ENCODE data around the gene AUTS2. TPM values are rescaled to one million over a fixed set of nuclear protein-coding genes. Genes with fewer than 3 reads are reported as not detected.
"Not testable (repeated sequence)": the region's sequence is repeated elsewhere in the genome, so short reads cannot be mapped to it uniquely, and the experiment has no call there.

The AUTS2 gene
- total and polyA plus RNA-seq, 10 donors: 6.1 to 54.8 (median 29.1) TPM

GRCh38 chr7:70591643-70592042, 993.4 kb downstream of the AUTS2 start:
- DNase-seq: no peak
- no peaks in the 10 kb centered on the region for H3K36me3 ChIP-seq
- no peaks in the 10 kb centered on the region for H3K9me3 ChIP-seq
- no peak overlapping the region for H3K27ac ChIP-seq
- H3K27me3 ChIP-seq (replicated peaks in 1 of 7): peaks cover 0 to 29% (median 16%) of the 10 kb centered on the region in 7 donors
- TF ChIP-seq POLR2AphosphoS5 (IDR thresholded peaks at IDR 0.05) (no peak), POLR2A (IDR thresholded peaks at IDR 0.05) (no peak)
- TF ChIP-seq, protein P1, sequence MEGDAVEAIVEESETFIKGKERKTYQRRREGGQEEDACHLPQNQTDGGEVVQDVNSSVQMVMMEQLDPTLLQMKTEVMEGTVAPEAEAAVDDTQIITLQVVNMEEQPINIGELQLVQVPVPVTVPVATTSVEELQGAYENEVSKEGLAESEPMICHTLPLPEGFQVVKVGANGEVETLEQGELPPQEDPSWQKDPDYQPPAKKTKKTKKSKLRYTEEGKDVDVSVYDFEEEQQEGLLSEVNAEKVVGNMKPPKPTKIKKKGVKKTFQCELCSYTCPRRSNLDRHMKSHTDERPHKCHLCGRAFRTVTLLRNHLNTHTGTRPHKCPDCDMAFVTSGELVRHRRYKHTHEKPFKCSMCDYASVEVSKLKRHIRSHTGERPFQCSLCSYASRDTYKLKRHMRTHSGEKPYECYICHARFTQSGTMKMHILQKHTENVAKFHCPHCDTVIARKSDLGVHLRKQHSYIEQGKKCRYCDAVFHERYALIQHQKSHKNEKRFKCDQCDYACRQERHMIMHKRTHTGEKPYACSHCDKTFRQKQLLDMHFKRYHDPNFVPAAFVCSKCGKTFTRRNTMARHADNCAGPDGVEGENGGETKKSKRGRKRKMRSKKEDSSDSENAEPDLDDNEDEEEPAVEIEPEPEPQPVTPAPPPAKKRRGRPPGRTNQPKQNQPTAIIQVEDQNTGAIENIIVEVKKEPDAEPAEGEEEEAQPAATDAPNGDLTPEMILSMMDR (IDR thresholded peaks at IDR 0.05 in 8 of 11, conservative IDR thresholded peaks at IDR 0.05 in 3 of 11): no peak
- H3K4me1 ChIP-seq: peaks cover 4 to 18% (median 11%) of the 10 kb centered on the region in 6 donors
- 93 to 97% (median 96%) methylated on average over 8 of the region's 8 CpGs for WGBS, 5 donors
- no peak overlapping the region for H3K4me3 ChIP-seq
- intact Hi-C loops (cut with DNase I; ENCODE audit: low total_unique reads): no loop called here

GRCh38 chr7:70592171-70592570, 993.9 kb downstream of the AUTS2 start:
- Histone ChIP-seq H3K4me3 (no peak overlapping the region), H3K9me3 (no peaks in the 10 kb centered on the region), H3K36me3 (no peaks in the 10 kb centered on the region), H3K27me3 (replicated peaks in 1 of 7) (peaks cover 0 to 34% (median 16%) of the 10 kb centered on the region in 7 donors), H3K4me1 (peaks cover 4 to 19% (median 11%) of the 10 kb centered on the region in 6 donors), H3K27ac (no peak overlapping the region)
- intact Hi-C loops (cut with DNase I; ENCODE audit: low total_unique reads): no loop called here
- 71 to 98% (median 96%) methylated on average over 4 of the region's 4 CpGs for WGBS, 5 donors
- no peak for DNase-seq
- no peak for TF ChIP-seq POLR2AphosphoS5 (IDR thresholded peaks at IDR 0.05)
- TF ChIP-seq POLR2A (IDR thresholded peaks at IDR 0.05): no peak
- TF ChIP-seq, protein P1 (IDR thresholded peaks at IDR 0.05 in 8 of 11, conservative IDR thresholded peaks at IDR 0.05 in 3 of 11): no peak

- no peak for DNase-seq
- H3K9me3 ChIP-seq: no peaks in the 10 kb centered on the region
Observed at GRCh38 chr7:70594170-70594569, 995.9 kb downstream of the AUTS2 start.

GRCh38 chr7:70594885-70595284, 996.6 kb downstream of the AUTS2 start:
- H3K27ac ChIP-seq; DNase-seq; H3K36me3 ChIP-seq; intact Hi-C loops (cut with DNase I; ENCODE audit: low total_unique reads); H3K4me3 ChIP-seq; H3K9me3 ChIP-seq: not testable (repeated sequence)
- WGBS, 5 donors: 75 to 91% (median 88%) methylated on average over 7 of the region's 7 CpGs
- Histone ChIP-seq H3K27me3 (replicated peaks in 1 of 7) (peaks cover 0 to 41% (median 16%) of the 10 kb centered on the region in 7 donors), H3K4me1 (peaks cover 4 to 19% (median 11%) of the 10 kb centered on the region in 6 donors)

More at GRCh38 chr7:70594170-70594569, 995.9 kb downstream of the AUTS2 start:
- intact Hi-C loops (cut with DNase I; ENCODE audit: low total_unique reads): no loop called here
- Histone ChIP-seq H3K27ac (no peak overlapping the region), H3K36me3 (no peaks in the 10 kb centered on the region), H3K4me1 (peaks cover 4 to 19% (median 11%) of the 10 kb centered on the region in 6 donors), H3K4me3 (no peak overlapping the region), H3K27me3 (replicated peaks in 1 of 7) (peaks cover 0 to 41% (median 16%) of the 10 kb centered on the region in 7 donors)
- TF ChIP-seq POLR2A (IDR thresholded peaks at IDR 0.05): no peak
- TF ChIP-seq POLR2AphosphoS5 (IDR thresholded peaks at IDR 0.05): no peak
- TF ChIP-seq, protein P1 (IDR thresholded peaks at IDR 0.05 in 8 of 11, conservative IDR thresholded peaks at IDR 0.05 in 3 of 11): no peak
- 83 to 91% (median 90%) methylated on average over 3 to 4 of the region's 4 CpGs for WGBS, 5 donors

Measured in spleen (tissue), 11 donors.